MCF 10A (cell line): ENCODE data around the gene KRT86. TPM values are rescaled to one million over a fixed set of nuclear protein-coding genes. Genes with fewer than 3 reads are reported as not detected.

Source experiments
- BruUV-seq: library from RNA; stranded (reverse); fragments of 400-500 nt; replicated peaks from 2 replicates; lab custom pipeline; 2021; lab: Mats Ljungman, UMichigan
- CTCF ChIA-PET: fragments of 300-600 bp; sonication (Branson Sonifier 250); formaldehyde crosslinking; extraction: SDS; loops from one replicate; lab custom pipeline; 2021; ENCODE audit warnings: antibody characterized with exemption, inconsistent platforms; lab: Yijun Ruan, JAX
- POLR2A ChIA-PET: fragments of 300-600, 350-650 bp; sonication (Branson Sonifier 250); formaldehyde crosslinking; extraction: SDS; loops from one replicate; lab custom pipeline; 2020; ENCODE audit warnings: antibody characterized with exemption, inconsistent platforms; lab: Yijun Ruan, JAX
- DNase-seq: peaks from one replicate; pipeline ENCODE4 v3.0.0-alpha.2; 2018; ENCODE audit not compliant: unreplicated experiment
- H3K27ac Mint-ChIP-seq: one replicate; pipeline ENCODE4 v1.8.0; 2022; ENCODE audit warnings: mild to moderate bottlenecking, low read depth, mixed read lengths; ENCODE audit not compliant: unreplicated experiment
- H3K27me3 Mint-ChIP-seq: one replicate; pipeline ENCODE4 v1.8.0; 2022; ENCODE audit warnings: mixed read lengths; ENCODE audit not compliant: insufficient read depth, unreplicated experiment
- H3K36me3 Mint-ChIP-seq: one replicate; pipeline ENCODE4 v1.8.0; 2022; ENCODE audit warnings: mild to moderate bottlenecking, moderate library complexity, mixed read lengths; ENCODE audit not compliant: insufficient read depth, unreplicated experiment
- H3K4me1 Mint-ChIP-seq: one replicate; pipeline ENCODE4 v1.8.0; 2022; ENCODE audit warnings: mixed read lengths; ENCODE audit not compliant: insufficient read depth, unreplicated experiment
- H3K4me3 Mint-ChIP-seq: one replicate; pipeline ENCODE4 v1.8.0; 2022; ENCODE audit warnings: mild to moderate bottlenecking, moderate library complexity, mixed read lengths; ENCODE audit not compliant: unreplicated experiment
- H3K9me3 Mint-ChIP-seq: one replicate; pipeline ENCODE4 v1.8.0; 2022; ENCODE audit warnings: mixed read lengths; ENCODE audit not compliant: unreplicated experiment
- CTCF ChIP-seq: fragments of 200-600 bp; IDR thresholded peaks from one replicate; pipeline ENCODE4 v1.8.0; 2022; ENCODE audit warnings: antibody characterized with exemption, mild to moderate bottlenecking; ENCODE audit not compliant: unreplicated experiment
- intact Hi-C: fragments of 100-400 bp; cut with micrococcal nuclease; formaldehyde crosslinking; loops from 2 replicates; pipeline ENCODE4 v1.14.1; 2022
- total RNA-seq: library from RNA; stranded (reverse); gene quantifications from 2 replicates; pipeline ENCODE4 v1.2.3, GENCODE V29; 2022

KRT86 gene
- total RNA-seq, 1 experiment from 2014 or later = 37.8 TPM

DNA sequence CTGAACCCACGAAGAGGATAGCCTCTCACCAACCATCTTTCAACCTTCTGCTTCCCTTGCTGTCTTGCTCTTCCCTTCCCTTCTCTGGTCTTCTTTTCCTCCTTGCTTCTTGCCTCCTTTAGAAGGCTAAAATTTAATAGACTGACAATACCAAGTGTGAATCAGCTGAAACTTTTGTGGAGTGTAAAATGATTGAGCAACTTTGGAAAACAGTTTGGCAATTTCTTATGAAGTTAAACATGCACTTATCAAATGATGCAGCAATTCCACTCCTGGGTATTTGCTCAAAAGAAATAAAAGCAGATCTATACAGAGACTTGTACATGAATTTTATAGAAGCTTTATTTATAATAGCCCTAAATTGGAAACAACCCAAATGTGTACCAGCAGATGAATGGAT, 3.3 kb upstream of the KRT86 start:
- Mint-ChIP-seq H3K27me3 (no peaks in the 10 kb centered on the region), H3K36me3 (no peaks in the 10 kb centered on the region), H3K9me3 (peaks cover 14% of the 10 kb centered on the region), H3K27ac (no peak overlapping the region), H3K4me3 (no peak overlapping the region), H3K4me1 (peaks cover 6% of the 10 kb centered on the region)
- DNase-seq = peak; percentile 64
- POLR2A ChIA-PET = interaction anchor here (1.1 to 2.8 kb wide), 5 partner anchors 9 to 34 kb away, joined by 3 to 14 read pairs (median 4); no protein-coding TSS in a partner anchor
- TF ChIP-seq CTCF = no peak
- intact Hi-C loops = no loop called here
- BruUV-seq = no TSS peak
- CTCF ChIA-PET = interaction anchor here (0.6 to 1.6 kb wide), 3 partner anchors 19 to 724 kb away, joined by 3 to 5 read pairs (median 5); no protein-coding TSS in a partner anchor

DNA sequence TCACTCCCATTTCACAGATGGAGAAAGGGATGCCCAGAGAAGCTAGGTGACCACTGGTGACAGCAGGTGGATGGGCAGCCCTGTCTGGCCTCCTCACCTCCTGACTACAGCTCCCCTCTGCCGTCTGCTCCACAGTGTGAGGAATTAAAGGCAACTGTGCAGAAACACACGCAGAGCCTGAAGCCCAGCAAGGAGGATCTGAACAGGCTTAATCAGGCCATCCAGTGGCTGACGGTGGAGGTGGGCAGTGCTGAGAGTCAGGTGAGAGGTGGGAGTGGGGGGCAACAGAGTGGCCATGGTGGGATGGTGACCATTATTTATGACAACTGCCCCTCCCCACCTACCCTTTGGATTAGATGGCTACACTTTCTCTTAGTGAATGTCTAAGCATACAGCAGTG, 1.2 kb downstream of the KRT86 start:
- Mint-ChIP-seq H3K4me3 (no peak overlapping the region), H3K9me3 (peaks cover 14% of the 10 kb centered on the region), H3K27ac (no peak overlapping the region), H3K4me1 (peaks cover 36% of the 10 kb centered on the region), H3K36me3 (no peaks in the 10 kb centered on the region), H3K27me3 (no peaks in the 10 kb centered on the region)
- POLR2A ChIA-PET = interaction anchor here (0.7 to 1.0 kb wide), 3 partner anchors 10 to 119 kb away, joined by 3 to 4 read pairs (median 3); no protein-coding TSS in a partner anchor
- TF ChIP-seq CTCF = no peak
- no TSS peak for BruUV-seq
- no peak for DNase-seq
- intact Hi-C loops = no loop called here
- CTCF ChIA-PET = interaction anchor here (0.7 kb wide), 1 partner anchor 68 kb away, joined by 3 read pairs; no protein-coding TSS in a partner anchor

DNA sequence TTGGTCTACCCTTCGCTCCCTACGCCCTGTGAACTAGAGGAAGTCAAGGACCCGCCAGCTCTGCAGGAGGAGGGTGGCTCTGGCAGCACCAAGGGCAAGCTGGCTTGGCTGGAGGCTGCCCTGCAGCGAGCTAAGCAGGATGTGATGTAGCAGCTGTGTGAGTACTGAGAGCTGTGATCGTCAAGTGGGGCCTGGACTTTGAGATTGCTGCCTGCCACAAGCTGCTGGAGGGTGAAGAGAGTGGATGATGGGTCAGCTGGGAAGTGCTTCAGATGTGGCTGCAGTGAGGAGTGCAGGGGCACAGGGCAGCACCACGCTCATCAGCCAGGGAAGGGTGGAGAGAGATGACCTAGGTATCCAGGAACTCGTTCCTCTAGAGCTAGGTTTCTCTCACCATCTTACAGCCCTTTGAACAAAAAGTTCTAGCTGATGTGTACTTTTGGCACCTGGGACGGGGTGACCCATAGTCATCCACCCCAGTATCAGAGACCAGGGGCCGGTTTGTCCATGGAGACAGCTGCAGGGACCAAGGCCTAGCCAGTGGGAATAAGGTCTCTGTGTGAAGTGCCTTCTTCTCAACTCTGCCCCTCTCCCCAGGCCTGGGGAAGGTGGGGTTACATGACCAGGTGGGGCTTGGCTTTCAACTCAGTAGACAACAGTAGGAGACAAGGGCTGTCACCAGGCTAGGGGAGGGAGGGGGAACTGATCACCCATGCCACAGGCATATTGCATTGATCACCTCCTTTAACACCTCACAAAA, 3.2 kb downstream of the KRT86 start:
- peaks cover 34% of the 10 kb centered on the region for H3K4me1 Mint-ChIP-seq
- POLR2A ChIA-PET = interaction anchor here (0.6 to 3.9 kb wide), 8 partner anchors 15 to 218 kb away, joined by 3 to 28 read pairs (median 3); partner anchors contain the start of gene KRT7
- BruUV-seq = no TSS peak

More for the DNA sequence above, 3.2 kb downstream of the KRT86 start:
- Mint-ChIP-seq H3K36me3 (no peaks in the 10 kb centered on the region), H3K4me3 (peak overlapping the region; percentile 66), H3K27me3 (no peaks in the 10 kb centered on the region), H3K9me3 (no peaks in the 10 kb centered on the region), H3K27ac (no peak overlapping the region)
- CTCF ChIA-PET = interaction anchor here (0.6 to 5.2 kb wide), 26 partner anchors 7 to 601 kb away, joined by 3 to 70 read pairs (median 8); partner anchors contain the start of genes KRT7 and KRT83
- TF ChIP-seq CTCF = no peak
- DNase-seq = no peak
- intact Hi-C loops = no loop called here
